K562 (cell line): ENCODE data around the gene CNOT4. TPM values are rescaled to one million over a fixed set of nuclear protein-coding genes. Genes with fewer than 3 reads are reported as not detected.

ENCODE experiments used
- AFF1 ChIP-seq, 2 experiments: fragments of 450-650 bp; IDR thresholded peaks; 2 replicates each; pipeline ENCODE4 v1.6.1; 2018; ENCODE audit warnings: mild to moderate bottlenecking in 2 of 2, low read depth in 1 of 2; ENCODE audit not compliant: partially characterized antibody in 2 of 2
- BRF1 ChIP-seq: IDR thresholded peaks from 3 replicates; pipeline ENCODE4 v1.6.1; 2011; ENCODE audit warnings: borderline replicate concordance, mild to moderate bottlenecking; ENCODE audit not compliant: insufficient read length; ENCODE audit errors: extremely low read depth
- CHCHD3 ChIP-seq: fragments of 250-450 bp; sonication (Bioruptor Pico); IDR thresholded peaks from 2 replicates; pipeline ENCODE4 v2.1.2; 2022; ENCODE audit warnings: mild to moderate bottlenecking
- CUX1 ChIP-seq: fragments of 200-800 bp; sonication (Bioruptor generic); IDR thresholded peaks from 2 replicates; pipeline ENCODE4 v1.6.1; 2016; ENCODE audit warnings: missing genetic modification characterization, missing compliant biosample characterization
- E2F3 ChIP-seq: fragments of 250-450 bp; sonication (Bioruptor Pico); IDR thresholded peaks from 2 replicates; pipeline ENCODE4 v1.4.0; 2020; ENCODE audit warnings: mild to moderate bottlenecking
- ETV5 ChIP-seq: sonication (generic); formaldehyde crosslinking; IDR thresholded peaks from 2 replicates; pipeline ENCODE4 v1.4.0; 2020; ENCODE audit warnings: low read depth, mild to moderate bottlenecking, missing genetic modification reagents
- FOXA3 ChIP-seq, 2 experiments: fragments of 450-650 bp in 1 of 2; sonication (generic) in 1 of 2; formaldehyde crosslinking; IDR thresholded peaks in 1 of 2; conservative IDR thresholded peaks in 1 of 2; 2 replicates each; pipeline versions ENCODE4 v1.4.0 to v1.8.0; 2020 to 2022; ENCODE audit warnings: mild to moderate bottlenecking in 2 of 2, missing genetic modification reagents in 1 of 2
- HDAC8 ChIP-seq: fragments of 450-650 bp; IDR thresholded peaks from 2 replicates; pipeline ENCODE4 v1.6.1; 2016; ENCODE audit warnings: mild to moderate bottlenecking, missing genetic modification characterization, moderate library complexity, missing compliant biosample characterization
- NCOA1 ChIP-seq: fragments of 450-650 bp; IDR thresholded peaks from 2 replicates; pipeline ENCODE4 v1.6.1; 2016; ENCODE audit warnings: low read depth
- POLR2AphosphoS5 ChIP-seq: IDR thresholded peaks from 2 replicates; pipeline ENCODE4 v1.6.1; 2011; ENCODE audit warnings: mild to moderate bottlenecking, low read depth, low read length, moderate library complexity; ENCODE audit not compliant: control insufficient read depth, insufficient read depth
- YY1 ChIP-seq, 3 experiments: IDR thresholded peaks; 2 replicates each; pipeline ENCODE4 v1.6.1; 2011; ENCODE audit warnings: low read length in 2 of 3, mild to moderate bottlenecking in 2 of 3, moderate library complexity in 2 of 3, borderline replicate concordance in 1 of 3, control low read depth in 1 of 3, low read depth in 1 of 3; ENCODE audit not compliant: insufficient read depth in 3 of 3, insufficient replicate concordance in 2 of 3, control insufficient read depth in 1 of 3, insufficient read length in 1 of 3; ENCODE audit errors: extremely low read depth in 1 of 3
- ZNF274 ChIP-seq: IDR thresholded peaks from 2 replicates; pipeline ENCODE4 v1.6.1; 2011; ENCODE audit warnings: low read depth, mild to moderate bottlenecking, low read length, moderate library complexity, borderline replicate concordance
- ZNF347 ChIP-seq: fragments of 450-650 bp; formaldehyde crosslinking; IDR thresholded peaks from 2 replicates; pipeline ENCODE4 v1.4.0; 2020; ENCODE audit warnings: low read depth, mild to moderate bottlenecking, moderate library complexity
- ZNF398 ChIP-seq: fragments of 250-450 bp; sonication (Bioruptor Pico); IDR thresholded peaks from 2 replicates; pipeline ENCODE4 v1.8.0; 2021; ENCODE audit warnings: moderate library complexity, mild to moderate bottlenecking, inconsistent platforms
- polyA plus RNA-seq, 8 experiments: library from polyadenylated mRNA; depleted of rRNA in 4 of 8; stranded (reverse) in 5 of 8; unstranded in 3 of 8; fragments of >200 nt; fragmentation: Nextera tagmentation in 2 of 8; fragmentation: Illumina TruSeq in 1 of 8; extraction: Ambion mirVana in 2 of 8; extraction: Trizol in 1 of 8; gene quantifications; 2 replicates each; pipeline versions ENCODE4 v1.2.1 to v1.2.3, GENCODE V29; 2011 to 2014; ENCODE audit warnings: inconsistent platforms in 1 of 8, missing spikeins in 1 of 8
- total RNA-seq, 7 experiments: library from RNA; depleted of rRNA in 6 of 7; stranded (reverse); fragments of >200 nt in 6 of 7; fragmentation: Illumina TruSeq in 2 of 7; extraction: Trizol in 2 of 7; gene quantifications; 2 replicates each; pipeline versions ENCODE4 v1.2.1 to v1.2.3, GENCODE V29; 2011 to 2021; ENCODE audit warnings: low replicate concordance in 1 of 7

Gene CNOT4
- total and polyA plus RNA-seq, 9 of the 15 experiments (the other 6 are each of a cell fraction or from before 2014, with no cell fraction given): 8.6 to 24.1 (median 15.4) TPM

GRCh38 chr7:135509839-135510591 lies at the start of gene CNOT4 (continued):
- TF ChIP-seq YY1 (IDR thresholded peaks at IDR 0.05; ENCODE audit: borderline replicate concordance in 1 of 3, control insufficient read depth in 1 of 3, extremely low read depth in 1 of 3, insufficient read depth in 3 of 3, insufficient read length in 1 of 3, insufficient replicate concordance in 2 of 3, low read depth in 1 of 3, low read length in 2 of 3) (peak; percentile 55 to 97 (median 93)), ETV5 (peak; percentile 42; the same call in 1 of the 2 replicates), AFF1 (IDR thresholded peaks at IDR 0.05; ENCODE audit: low read depth in 1 of 2, partially characterized antibody in 2 of 2) (peak; percentile 57 to 96), FOXA3 (CRISPR knock-in tag; conservative IDR thresholded peaks at IDR 0.05 in 1 of 2, IDR thresholded peaks at IDR 0.05 in 1 of 2) (no peak), BRF1 (no peak), HDAC8 (tag) (no peak), ZNF398 (CRISPR knock-in tag) (no peak), CHCHD3 (CRISPR knock-in tag) (no peak), NCOA1 (no peak; the same call in none of the 2 replicates), ZNF347 (no peak), POLR2AphosphoS5 (peak; percentile 96), E2F3 (peak; percentile 64), ZNF274 (no peak), CUX1 (CRISPR knock-in tag) (no peak)
